Glomerular endothelial cell (primary cell): ENCODE results near the gene NEUROG1. TPM values are rescaled to one million over a fixed set of nuclear protein-coding genes. Genes with fewer than 3 reads are reported as not detected.

Experiments
- DNase-seq: peaks from one replicate; pipeline ENCODE4 v3.0.0-alpha.2; 2011; ENCODE audit warnings: low read depth, low spot score; ENCODE audit errors: extremely low read depth
- total RNA-seq: library from RNA; depleted of rRNA; stranded (reverse); fragments of >200 nt; gene quantifications from 2 replicates; pipeline ENCODE4 v1.2.3, GENCODE V29; 2015

NEUROG1 gene
- total RNA-seq, 1 donor from 2014 or later = not detected

DNA sequence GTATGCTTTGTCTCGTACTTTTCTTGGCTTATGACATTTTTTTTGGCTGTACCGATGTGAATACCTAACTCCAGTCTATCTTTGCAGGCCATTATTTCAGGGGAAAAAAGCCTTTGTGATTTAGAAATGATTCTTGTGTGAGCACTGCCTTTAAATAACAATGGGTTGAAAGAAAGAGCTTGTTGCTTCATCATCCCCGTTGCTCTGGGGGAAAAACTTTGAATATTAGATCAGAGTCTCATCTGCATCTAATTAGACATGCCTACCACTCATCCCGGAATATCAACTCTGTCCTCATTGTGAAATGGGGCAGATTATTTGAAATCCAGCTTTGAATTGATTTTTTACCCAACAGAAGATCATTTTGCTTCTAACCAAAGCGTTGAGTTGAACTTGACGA, 29.5 kb upstream of the NEUROG1 start:
- DNase-seq = no peak

DNA sequence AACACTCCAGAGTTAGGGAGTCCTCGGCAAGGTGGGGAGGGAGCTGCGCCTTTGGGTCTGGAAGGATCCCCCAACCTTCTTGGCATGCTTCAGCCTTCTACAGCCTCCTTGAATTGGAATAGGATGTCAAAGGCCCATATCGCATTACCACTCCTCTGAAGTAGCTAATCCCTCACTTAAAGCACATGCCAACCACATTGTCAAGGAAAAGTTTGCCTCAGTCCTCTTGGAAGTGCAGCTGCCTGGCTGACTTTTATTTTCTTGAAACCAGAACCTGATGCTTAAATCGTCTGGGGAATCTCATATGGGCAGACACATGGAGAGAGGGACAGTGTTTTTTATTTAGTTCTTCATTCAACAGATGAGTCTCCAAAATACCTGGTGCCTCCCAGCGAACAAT, 28.6 kb upstream of the NEUROG1 start:
- DNase-seq = no peak

DNA sequence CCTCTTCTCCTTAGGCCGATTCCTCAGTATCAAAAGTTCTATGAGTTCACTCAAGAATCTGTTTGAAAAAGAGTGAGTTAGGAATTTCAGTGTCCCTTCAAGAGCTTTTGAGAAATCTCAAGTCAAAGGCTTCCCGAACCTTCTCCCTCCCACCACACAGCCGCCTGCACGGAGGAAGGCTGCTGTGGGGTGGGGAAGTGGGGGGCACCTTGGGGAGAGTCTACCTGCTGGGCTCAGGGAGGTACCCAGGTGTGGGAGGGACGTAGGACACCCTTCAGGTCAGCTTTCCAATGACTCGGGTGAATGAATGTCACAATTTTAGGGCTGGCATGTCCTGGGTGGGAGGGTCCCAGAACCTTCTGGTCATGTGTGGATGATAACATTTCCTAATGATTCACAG, 25.5 kb upstream of the NEUROG1 start:
- no peak for DNase-seq

DNA sequence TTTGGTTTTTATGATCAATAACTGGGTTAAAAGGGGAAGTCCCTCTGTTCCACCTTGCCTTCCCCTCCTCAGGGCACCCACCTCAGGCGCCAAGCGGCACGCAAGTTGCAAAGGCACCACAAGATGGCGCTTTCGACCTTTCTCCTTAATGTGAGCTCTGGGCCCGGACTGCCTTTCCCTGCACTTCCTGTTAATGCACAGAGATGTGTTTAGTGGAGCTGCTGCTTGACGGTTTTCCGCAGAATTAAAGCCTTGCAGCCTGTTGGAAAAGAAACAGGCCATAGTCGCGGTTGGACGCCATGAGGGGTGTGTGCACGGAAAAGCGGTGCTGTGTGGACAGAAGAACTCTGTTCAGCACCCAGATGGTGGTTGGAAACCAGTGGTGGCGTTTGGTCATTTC, 25.1 kb upstream of the NEUROG1 start:
- peak; percentile 7 for DNase-seq

DNA sequence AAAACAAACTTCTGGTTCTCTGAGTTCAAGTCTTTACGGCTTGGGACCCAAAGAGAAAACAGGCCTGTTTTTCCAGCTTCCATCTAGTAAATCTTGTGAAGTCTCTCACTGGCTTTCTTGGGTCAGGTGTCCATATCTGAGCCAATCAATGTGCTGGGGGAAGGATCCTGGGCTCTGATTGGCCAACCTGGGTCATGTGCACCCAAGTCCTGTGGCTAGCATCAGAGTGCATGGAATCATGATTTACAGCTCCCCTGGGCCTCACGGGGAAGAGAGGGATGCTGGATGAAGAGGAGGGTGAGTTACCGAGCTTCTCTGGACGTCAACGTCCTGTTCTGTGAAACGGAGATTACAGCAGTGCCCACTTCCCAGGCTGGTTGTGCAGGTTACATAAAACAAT, 23.6 kb upstream of the NEUROG1 start:
- no peak for DNase-seq

DNA sequence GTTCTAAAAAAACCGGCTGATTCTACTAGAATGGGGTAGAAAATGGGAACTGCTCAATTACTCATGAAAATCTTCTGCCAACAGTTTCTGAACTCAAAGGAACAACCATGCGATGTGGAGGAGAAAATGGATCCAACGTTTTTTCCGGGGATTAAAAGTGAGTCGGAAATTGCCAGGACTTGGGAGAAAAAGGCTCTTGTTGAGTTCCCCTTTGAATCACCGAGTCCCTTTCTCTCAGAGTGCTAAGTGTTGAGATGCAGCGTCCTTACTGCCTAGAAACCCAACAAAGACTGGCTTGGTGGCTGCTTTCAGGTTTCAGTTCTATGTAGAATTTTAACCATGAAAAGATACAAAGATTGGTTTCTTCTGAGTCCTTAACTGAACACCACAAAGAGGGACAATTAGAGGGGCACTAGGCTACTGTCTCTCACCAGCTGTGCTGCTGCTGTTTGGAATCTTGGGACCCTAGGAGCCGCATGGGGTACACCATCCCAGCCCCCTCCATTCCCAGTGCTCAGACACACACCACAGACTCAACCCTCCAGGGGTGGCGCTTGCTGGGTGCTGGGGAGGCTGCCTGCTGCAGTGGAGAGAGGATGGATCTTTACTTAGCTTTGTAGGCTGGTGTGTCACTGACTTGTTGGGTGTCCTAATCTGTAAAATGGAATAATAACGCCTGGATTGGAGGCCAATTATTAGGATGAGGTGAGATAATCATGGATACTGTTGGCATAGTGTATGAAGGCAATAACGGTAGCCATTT, 21.5 kb upstream of the NEUROG1 start:
- DNase-seq = no peak

DNA sequence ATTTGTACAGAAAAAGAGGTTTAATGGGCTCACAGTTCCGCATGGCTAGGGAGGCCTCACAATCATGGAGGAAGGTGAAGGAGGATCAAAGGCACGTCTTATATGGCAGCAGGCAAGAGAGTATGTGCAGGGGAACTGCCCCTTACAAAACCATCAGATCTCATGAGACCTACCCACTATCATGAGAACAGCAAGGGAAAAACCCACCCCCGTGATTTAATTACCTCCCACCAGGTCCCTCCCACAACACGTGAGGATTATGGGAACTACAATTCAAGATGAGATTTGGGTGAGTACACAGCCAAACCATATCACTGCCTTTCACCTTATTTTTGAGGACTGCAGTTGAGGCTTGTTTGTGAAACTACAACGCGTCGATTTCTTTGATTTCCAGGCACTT, 20.9 kb upstream of the NEUROG1 start:
- DNase-seq = no peak

DNA sequence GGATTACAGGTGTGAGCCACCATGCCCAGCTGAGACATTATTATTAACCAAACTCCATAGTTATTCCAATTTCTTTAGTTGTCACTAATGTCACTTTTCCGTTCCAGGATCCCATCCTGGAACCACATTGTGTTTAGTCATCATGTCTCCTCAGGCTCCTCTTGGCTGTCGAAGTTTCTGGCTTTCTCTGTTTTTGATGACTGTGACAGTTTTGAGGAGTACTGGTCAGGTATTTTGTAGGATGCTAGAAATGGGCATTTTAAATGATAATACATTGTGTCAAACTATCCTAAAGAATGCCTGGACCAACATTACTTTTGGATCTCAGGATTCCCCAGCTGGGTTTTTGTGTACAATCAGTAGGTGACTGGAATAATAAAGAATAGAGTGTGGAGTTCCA, 19.8 kb upstream of the NEUROG1 start:
- DNase-seq = no peak

DNA sequence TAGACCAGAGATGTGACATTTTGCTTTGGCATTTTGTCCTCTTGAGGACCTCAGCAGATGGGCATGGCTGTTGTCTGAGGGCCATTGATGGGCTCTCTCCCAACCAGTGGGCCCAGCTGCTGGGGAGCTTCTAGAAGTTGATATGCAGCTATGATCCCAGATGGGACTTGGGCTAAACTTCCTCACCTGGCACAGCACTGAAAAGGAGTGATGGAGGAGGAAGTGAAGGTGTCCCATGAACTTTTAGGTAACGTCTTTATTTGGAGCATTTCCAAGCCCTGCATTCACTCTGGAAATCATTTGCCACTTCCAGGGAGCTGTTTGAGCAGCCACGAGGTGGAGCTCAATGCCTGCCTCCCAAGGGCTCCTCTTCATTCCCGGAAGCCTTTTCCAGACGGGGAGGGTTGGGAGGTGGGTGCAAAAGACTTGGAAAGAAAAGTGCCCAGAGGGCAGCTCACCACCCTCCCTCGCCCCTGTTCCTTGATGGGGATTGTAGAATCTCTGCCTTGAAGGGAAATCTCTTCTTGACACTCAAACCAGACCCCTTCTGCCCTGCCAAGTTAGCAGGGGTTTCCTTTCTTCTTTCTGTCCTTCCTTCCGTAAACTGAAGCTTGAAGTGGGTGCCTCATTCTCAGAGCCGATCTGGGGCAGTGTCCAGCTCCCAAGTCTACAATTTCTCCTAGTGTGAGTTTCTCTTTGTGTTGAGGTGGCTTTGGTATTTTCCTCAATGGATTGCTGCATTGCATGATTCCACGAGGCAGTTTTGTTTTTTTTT, 18.1 kb upstream of the NEUROG1 start:
- DNase-seq = no peak

DNA sequence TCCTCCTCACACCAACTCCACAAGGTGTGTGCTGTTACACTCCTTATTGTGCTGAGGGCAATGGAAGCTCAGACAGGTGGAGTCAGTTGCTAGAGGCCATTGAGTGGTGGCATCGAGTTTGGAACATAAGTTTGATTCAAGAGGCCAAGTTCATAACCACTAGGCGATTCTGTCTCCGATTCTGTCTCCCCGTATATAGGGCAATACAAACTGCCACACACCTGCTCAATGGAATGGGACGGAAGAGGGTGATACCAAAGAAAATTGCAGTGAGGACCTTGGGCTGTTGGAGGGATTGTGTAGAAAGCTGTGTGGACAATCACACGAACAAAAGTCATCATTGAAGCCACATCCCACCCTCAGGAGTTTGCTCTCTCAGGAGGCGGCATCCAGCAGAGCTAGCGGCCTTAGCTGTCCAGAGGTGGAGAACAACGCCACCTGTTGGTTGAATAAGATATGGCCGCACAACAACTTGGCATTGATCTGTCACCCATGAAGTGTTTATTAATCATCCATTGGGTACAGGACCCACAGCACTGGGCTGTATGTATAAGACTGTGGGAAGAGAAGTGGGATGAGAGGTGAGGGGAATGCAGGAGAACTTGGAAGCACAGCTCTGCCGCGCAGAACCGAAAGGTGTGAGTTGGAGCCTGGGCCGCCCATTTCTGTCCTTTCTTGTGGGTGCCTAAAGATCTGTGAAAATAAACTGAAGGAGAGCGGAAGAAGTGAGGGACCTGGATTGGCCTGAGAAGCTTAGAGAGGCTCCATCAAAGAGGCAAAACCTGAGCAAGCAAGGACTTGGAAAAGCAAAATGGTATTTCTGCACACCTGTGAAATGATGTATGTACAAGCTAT, 16.1 kb upstream of the NEUROG1 start:
- peak; percentile 50 for DNase-seq

DNA sequence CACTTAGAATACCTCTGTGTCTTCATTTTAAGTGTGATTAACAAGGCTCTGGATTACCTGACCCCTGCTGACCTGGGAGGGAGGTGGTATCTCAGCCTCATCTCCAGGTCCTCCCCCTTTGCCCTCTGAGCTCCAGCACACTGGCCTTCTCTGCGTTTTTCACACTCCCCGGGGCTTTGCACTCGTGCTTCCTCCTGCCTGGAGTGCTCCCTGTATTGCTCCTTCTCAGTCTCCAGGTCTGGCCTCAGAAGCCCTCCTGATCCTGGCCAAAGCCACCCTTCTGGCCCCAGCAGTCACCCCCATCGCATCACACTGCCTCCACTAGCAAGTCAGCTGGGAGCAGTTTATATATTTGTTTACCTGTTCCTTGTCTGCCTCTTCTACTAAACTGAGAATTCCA, 13.6 kb upstream of the NEUROG1 start:
- no peak for DNase-seq

DNA sequence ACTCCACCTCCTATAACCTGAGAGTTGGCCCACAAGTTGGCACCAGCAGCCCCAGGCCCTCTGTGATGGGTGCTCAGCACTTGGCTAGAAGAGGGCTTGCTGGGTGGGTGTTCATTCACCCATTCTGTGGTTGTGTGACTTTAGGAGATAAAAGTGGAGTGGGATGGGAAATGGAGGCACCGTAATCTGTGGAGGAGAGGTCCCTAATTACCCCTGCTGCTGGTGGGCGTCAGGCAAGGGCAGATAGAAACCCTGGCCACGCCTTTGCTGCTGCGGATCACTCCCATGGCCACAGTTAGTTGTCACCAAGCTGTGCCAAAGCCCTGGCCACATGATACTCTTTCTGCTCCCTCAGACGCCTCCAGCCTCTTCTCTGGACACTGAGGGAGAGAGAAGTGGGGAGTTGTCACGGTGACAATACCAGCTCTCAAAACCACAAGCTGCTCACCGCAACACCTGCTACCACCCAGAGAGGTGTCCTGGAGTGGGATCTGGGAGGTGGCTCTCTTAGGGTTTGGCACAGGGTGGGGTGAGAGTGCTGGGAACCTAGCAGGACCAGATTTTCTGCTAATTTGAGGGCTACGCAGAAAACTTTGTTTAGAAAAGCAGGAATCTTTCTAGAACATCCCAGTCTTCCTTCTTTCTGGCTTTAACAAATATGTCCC, 12.0 kb upstream of the NEUROG1 start:
- no peak for DNase-seq

DNA sequence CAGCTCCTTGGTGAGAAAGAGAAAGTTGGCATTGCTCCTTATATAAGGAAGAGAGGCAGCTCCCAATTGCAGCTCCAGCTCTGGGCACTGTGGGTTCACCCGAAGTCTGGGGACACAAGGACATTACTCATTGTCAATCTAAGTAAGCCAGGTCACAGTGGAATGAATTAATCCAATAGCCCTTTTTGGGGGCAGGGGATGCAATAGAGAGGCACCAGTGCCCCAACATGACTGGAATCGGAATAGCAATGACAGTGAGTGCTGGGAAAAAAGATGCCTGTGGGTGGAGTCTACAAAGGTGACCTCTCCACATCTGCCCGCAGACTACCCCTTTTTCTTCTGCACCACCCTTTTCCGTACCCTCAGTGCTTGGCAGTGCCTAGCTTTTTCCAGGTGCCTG, 11.1 kb upstream of the NEUROG1 start:
- DNase-seq = no peak

DNA sequence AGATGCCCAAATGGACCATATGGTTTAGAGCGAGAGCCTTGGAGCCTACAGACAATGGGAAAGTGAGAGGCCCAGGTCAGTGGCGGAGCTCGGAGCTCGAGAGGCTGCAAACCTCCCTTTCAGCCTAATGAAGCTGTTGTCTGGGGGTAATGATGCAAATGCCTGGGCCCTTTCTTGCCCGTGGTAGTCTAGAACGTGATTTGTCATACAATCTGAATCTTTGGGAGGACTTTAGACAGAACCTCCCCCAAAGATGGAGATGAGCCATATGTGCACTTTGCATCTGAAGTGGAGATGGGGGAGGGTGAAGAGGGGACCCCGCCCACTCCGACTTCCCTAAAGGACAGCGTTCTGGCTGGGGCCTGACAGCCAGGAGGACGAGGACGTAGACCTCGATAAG, 10.3 kb upstream of the NEUROG1 start:
- no peak for DNase-seq

DNA sequence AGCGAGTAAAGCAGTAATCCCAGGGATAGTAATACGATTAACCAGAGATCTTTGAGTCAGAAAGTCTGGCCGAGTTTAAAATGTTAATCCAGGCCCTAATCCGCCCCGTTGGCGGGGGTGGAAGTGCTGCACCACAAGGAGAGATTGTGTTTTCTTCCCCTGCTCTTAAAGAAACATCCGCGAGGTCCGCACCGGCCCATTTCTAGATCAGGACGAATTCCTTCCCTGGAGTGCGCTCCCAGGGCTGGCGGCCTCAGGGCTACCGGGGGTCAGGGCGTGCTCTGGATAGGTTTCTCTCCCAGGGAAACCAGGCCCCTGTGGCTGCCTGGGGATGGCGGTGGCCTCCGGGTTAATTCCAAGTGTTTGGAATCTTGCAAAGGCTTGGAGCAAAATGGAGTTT, 9.3 kb upstream of the NEUROG1 start:
- no peak for DNase-seq

DNA sequence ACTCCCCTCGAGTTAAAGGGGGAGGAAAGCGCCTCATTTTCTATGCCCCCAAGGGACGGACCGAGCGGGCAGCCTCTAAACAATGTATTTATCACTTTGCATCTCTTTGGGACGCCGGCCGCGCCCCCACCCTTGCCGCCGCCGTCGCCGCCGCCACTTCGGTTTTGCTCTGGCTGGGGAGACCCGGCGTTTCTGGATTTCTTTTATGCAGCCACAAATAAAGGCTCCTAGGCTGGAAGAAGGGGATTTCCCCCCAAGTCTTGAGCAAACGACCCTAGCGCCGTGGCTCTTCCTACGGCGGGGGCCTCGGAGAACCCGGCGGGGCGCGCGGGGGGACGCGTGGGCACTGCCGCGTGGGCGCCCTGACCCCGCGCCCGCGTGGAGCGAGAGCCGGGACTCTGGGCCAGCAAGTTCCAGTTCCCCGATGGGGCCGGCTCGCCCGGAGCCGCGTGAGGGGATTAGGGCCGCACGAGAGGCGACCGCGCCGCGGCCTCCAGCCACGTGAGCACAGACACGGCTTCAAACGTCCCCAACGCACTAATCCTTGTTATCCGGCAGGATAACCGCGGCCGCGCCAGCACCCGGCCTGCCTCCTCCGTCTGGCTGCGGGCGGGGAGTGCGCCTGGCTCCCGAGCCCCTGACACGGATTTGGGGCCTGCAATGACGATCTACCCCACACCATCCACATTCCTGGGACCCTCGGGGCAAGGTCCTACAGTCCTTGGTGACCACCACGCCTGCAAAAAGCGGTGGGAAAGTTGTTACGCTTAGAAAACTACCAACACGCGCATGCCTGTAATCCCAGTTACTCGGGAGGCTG, 7.9 kb upstream of the NEUROG1 start:
- DNase-seq = no peak

DNA sequence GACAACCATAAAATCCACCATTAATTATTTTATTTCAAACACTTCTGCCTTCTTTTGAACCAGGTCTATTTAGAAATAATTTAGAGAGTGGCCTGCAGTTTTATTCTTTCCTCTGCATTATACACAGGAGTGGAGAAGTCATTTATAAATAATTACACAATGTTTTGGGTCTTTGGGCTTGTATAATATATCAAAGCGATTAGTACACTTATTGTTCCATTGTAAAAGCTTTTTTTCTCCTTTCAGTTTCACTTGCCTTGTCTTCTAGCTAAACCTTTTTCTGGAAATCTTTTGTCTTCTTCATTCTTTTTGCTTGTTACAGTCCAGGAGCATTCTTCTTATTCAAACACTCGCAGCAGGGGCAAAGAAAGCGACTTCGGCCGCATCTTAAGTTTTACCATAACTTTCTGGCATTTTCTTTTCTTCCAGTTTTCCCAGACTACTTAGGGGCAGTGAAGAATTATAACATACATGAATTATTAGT, 7.3 kb upstream of the NEUROG1 start:
- no peak for DNase-seq

DNA sequence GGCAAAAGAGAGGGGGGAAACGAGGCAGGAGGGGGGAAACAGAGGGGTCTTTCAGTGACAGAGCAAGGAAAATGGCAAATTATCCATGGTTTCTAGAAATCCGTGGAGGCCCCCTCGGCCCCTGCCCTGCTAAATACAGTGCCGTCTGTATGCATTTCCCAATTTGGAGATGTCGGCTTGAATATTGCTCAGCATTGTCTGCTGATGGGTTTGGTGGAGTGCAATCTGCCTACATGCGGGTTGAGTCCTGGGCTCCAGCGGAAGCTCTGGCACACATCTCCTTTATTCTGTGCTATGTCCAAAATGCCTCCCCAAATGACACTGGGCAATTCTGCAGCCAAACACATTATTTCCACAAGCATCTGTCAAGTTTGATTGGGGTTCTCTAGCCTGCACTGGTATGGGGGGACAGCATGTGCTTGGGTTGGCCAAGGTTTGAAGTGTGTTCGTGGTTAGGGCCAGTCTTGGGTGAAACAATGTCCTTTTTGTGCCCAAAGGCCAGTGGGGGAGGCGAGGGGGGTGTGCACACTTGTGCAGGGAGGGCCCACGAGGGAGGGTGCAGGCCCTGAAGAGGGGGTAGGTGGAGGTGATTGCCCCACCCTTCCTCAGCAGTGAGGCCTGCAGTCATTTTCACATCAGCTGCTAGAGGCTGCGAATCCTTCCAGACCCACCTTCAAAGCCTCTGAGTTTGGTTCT, 6.2 kb upstream of the NEUROG1 start:
- DNase-seq = no peak

DNA sequence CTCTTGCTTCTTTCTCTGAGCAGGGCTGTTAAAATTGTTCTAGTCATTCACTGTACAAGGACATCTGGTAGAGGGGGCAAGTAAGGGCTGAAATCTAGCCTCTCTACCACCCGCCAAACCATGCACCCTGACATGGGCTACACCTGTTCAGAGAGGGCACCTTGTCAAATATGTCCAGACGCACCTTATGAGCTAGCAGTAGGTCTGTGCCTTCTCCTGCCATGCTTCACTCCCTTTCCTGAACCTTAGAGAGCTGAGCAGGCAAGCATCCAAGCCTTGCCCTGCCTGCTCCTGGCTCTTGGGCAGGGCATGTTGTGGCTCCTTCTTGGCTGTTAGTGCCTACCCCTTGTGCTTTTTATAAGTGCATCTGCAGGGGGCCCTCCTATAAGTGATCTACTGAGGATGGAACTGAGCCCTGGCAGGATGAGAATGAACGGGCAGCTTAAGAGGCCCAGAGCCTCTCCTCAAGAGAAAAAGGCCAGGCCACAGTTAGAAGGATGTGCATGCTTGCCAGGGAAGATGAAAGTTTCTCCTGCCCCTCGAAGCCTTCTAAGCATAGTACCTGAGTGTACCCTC, 3.8 kb upstream of the NEUROG1 start:
- no peak for DNase-seq
